Measurements from ENCODE around the gene NRXN3. TPM values are rescaled to one million over a fixed set of nuclear protein-coding genes. Genes with fewer than 3 reads are reported as not detected.

The NRXN3 gene
- total RNA-seq, 1 experiment from 2014 or later, result not detected

DNA sequence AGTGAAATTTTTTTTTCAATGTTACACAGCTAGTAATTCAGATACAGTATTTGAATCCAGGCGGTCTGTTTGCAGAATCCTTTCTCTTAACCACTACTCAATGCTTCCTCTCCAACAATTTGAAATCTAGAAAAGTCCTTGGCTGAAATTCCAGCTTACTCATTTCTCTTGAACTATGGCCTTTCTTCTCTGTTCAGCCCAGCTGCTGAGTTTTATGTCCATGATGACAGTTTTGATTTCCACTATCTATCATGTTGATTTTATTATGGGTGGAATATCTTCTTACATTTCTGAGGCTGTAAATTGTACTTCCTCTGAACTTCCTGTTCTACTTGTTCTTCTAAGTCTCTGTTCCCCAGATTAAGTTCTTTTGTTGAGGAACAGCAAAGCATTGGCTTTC lies 1725.8 kb downstream of the NRXN3 start:
- no peak for DNase-seq
- H3K79me2 ChIP-seq (ENCODE audit: low read depth), result no peaks in the 10 kb centered on the region
- H3K4me2 ChIP-seq, result no peak overlapping the region
- intact Hi-C loops (cut with micrococcal nuclease; ENCODE audit: unreplicated experiment), result no loop called here
- no peaks in the 10 kb centered on the region for H3K4me1 ChIP-seq (replicated peaks; ENCODE audit: insufficient read depth)
- H3F3A ChIP-seq (ENCODE audit: insufficient read depth, low read depth), result no peaks in the 10 kb centered on the region
- no peaks in the 10 kb centered on the region for H3K36me3 ChIP-seq (ENCODE audit: low read depth)
- no peaks in the 10 kb centered on the region for H3K9me2 ChIP-seq (ENCODE audit: insufficient read depth)
- TF ChIP-seq EZH2 (IDR thresholded peaks at IDR 0.05; ENCODE audit: low read depth), result no peak
- TF ChIP-seq, protein P1, sequence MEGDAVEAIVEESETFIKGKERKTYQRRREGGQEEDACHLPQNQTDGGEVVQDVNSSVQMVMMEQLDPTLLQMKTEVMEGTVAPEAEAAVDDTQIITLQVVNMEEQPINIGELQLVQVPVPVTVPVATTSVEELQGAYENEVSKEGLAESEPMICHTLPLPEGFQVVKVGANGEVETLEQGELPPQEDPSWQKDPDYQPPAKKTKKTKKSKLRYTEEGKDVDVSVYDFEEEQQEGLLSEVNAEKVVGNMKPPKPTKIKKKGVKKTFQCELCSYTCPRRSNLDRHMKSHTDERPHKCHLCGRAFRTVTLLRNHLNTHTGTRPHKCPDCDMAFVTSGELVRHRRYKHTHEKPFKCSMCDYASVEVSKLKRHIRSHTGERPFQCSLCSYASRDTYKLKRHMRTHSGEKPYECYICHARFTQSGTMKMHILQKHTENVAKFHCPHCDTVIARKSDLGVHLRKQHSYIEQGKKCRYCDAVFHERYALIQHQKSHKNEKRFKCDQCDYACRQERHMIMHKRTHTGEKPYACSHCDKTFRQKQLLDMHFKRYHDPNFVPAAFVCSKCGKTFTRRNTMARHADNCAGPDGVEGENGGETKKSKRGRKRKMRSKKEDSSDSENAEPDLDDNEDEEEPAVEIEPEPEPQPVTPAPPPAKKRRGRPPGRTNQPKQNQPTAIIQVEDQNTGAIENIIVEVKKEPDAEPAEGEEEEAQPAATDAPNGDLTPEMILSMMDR (conservative IDR thresholded peaks at IDR 0.05), result no peak
- H3K9me3 ChIP-seq (ENCODE audit: insufficient read depth, low read depth), result no peaks in the 10 kb centered on the region
- POLR2A ChIA-PET (ENCODE audit: unreplicated experiment), result no interaction called here
- BruUV-seq (replicated peaks), result no TSS peak
- no peak overlapping the region for H3K4me3 ChIP-seq
- no peak overlapping the region for H3K27ac ChIP-seq
- H2AFZ ChIP-seq, result no peak overlapping the region
- CTCF ChIA-PET, result no interaction called here
- H4K20me1 ChIP-seq (ENCODE audit: insufficient read depth), result no peaks in the 10 kb centered on the region
- H3K27me3 ChIP-seq (ENCODE audit: insufficient read depth, low read depth), result peaks cover 25% of the 10 kb centered on the region

DNA sequence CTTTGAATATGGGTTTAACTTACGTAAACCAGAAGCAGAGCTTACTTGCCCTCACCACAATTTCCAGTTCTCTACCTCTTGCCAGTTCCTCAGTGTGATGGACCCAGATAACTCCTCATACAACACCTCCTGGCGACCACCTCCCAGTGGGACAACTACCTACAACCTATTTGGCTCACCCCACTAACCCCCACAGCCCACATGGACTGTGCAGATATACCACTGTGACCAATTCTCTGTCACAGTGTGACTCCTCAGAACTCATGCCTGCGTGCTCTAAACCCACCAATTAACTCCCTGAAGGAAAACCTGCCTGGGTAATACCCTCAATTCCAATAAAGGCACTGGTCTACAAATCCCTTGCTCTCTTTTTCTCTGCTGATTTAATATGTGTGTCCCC lies 1729.4 kb downstream of the NRXN3 start:
- no peaks in the 10 kb centered on the region for H3K79me2 ChIP-seq (ENCODE audit: low read depth)
- H3K27me3 ChIP-seq (ENCODE audit: insufficient read depth, low read depth), result peaks cover 28% of the 10 kb centered on the region
- no peaks in the 10 kb centered on the region for H4K20me1 ChIP-seq (ENCODE audit: insufficient read depth)
- no peaks in the 10 kb centered on the region for H3F3A ChIP-seq (ENCODE audit: insufficient read depth, low read depth)
- no peak overlapping the region for H2AFZ ChIP-seq
- POLR2A ChIA-PET (ENCODE audit: unreplicated experiment), result no interaction called here
- H3K36me3 ChIP-seq (ENCODE audit: low read depth), result no peaks in the 10 kb centered on the region
- H3K9me3 ChIP-seq (ENCODE audit: insufficient read depth, low read depth), result no peaks in the 10 kb centered on the region
- TF ChIP-seq, protein P1 (conservative IDR thresholded peaks at IDR 0.05), result no peak
- no peak for TF ChIP-seq EZH2 (IDR thresholded peaks at IDR 0.05; ENCODE audit: low read depth)
- no peak for DNase-seq
- H3K4me1 ChIP-seq (replicated peaks; ENCODE audit: insufficient read depth), result no peaks in the 10 kb centered on the region
- no peak overlapping the region for H3K4me3 ChIP-seq
- no peak overlapping the region for H3K27ac ChIP-seq
- intact Hi-C loops (cut with micrococcal nuclease; ENCODE audit: unreplicated experiment), result no loop called here
- BruUV-seq (replicated peaks), result no TSS peak
- H3K4me2 ChIP-seq, result no peak overlapping the region
- CTCF ChIA-PET, result no interaction called here
- no peaks in the 10 kb centered on the region for H3K9me2 ChIP-seq (ENCODE audit: insufficient read depth)

DNA sequence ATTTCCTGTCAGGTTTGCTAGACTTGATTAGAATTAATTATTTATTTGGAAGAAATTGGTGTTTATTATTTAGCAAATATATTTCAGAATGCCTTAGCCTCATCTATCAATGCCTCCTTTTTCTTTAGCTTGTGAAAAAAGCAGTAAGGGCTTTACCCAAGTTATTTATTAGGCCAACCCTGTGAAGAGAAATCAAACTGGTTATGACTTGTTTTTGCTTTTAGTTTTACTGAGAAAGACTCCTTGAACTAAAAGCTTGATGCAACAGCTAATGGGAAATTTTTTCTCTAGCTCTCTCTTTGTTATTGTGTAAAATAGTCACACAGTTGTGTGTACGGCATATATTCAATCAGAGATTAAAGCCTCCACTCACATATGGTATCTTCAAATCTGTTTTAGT lies 1734.3 kb downstream of the NRXN3 start:
- POLR2A ChIA-PET (ENCODE audit: unreplicated experiment), result no interaction called here

More for the DNA sequence above, 1734.3 kb downstream of the NRXN3 start:
- BruUV-seq (replicated peaks), result no TSS peak
- TF ChIP-seq, protein P1 (conservative IDR thresholded peaks at IDR 0.05), result no peak
- TF ChIP-seq EZH2 (IDR thresholded peaks at IDR 0.05; ENCODE audit: low read depth), result no peak
- Histone ChIP-seq H3K9me2 (ENCODE audit: insufficient read depth) (no peaks in the 10 kb centered on the region), H3K27me3 (ENCODE audit: insufficient read depth, low read depth) (peaks cover 18% of the 10 kb centered on the region), H3K4me1 (replicated peaks; ENCODE audit: insufficient read depth) (no peaks in the 10 kb centered on the region), H3K4me2 (no peak overlapping the region), H3K9me3 (ENCODE audit: insufficient read depth, low read depth) (no peaks in the 10 kb centered on the region), H3F3A (ENCODE audit: insufficient read depth, low read depth) (no peaks in the 10 kb centered on the region), H3K27ac (no peak overlapping the region), H4K20me1 (ENCODE audit: insufficient read depth) (no peaks in the 10 kb centered on the region), H2AFZ (no peak overlapping the region), H3K4me3 (no peak overlapping the region), H3K36me3 (ENCODE audit: low read depth) (no peaks in the 10 kb centered on the region), H3K79me2 (ENCODE audit: low read depth) (no peaks in the 10 kb centered on the region)
- CTCF ChIA-PET, result no interaction called here
- intact Hi-C loops (cut with micrococcal nuclease; ENCODE audit: unreplicated experiment), result no loop called here
- DNase-seq, result no peak

Measured in PC-9 (cell line).